ENCODE results near the gene CREB3L4. TPM values are rescaled to one million over a fixed set of nuclear protein-coding genes. Genes with fewer than 3 reads are reported as not detected.

Gene CREB3L4
- total and polyA plus RNA-seq, 2 of the 13 experiments (the other 11 are each of a cell fraction or from before 2014, with no cell fraction given) = 9.9 to 18.7 TPM

- Histone ChIP-seq H3K4me2 (ENCODE audit: low read depth, low read length) (peak overlapping the region; percentile 90), H2AFZ (ENCODE audit: low read length) (no peak overlapping the region), H3K9ac (ENCODE audit: insufficient read depth, low read depth, low read length) (peak overlapping the region; percentile 84), H3K79me2 (ENCODE audit: insufficient read depth, low read length) (peaks cover 45% of the 10 kb centered on the region), H4K20me1 (ENCODE audit: insufficient read depth, low read length) (peaks cover 26% of the 10 kb centered on the region), H3K36me3 (replicated peaks in 1 of 2; ENCODE audit: control insufficient read depth in 1 of 2, insufficient read depth in 2 of 2, low read length in 2 of 2) (peaks cover 0 to 3% of the 10 kb centered on the region in 2 experiments; a peak in 2 of 5 replicates), H3K27me3 (ENCODE audit: control insufficient read depth in 1 of 2, insufficient read depth in 2 of 2, low read length in 2 of 2) (no peaks in the 10 kb centered on the region; a peak in 2 of 5 replicates), H3K4me3 (replicated peaks in 1 of 3; ENCODE audit: insufficient read depth in 1 of 3, low read depth in 2 of 3, low read length in 3 of 3) (peak overlapping the region; percentile 74 to 80 (median 79)), H3K9me3 (ENCODE audit: low read length) (no peaks in the 10 kb centered on the region), H3K4me1 (ENCODE audit: insufficient read depth, low read length) (peaks cover 37% of the 10 kb centered on the region), H3K27ac (ENCODE audit: extremely low read length, insufficient read depth, low read length) (peak overlapping the region; percentile 83)
- no peak for FAIRE-seq
- BruUV-seq (replicated peaks) = TSS peak; percentile 53
- ATAC-seq = no peak
- intact Hi-C loops (cut with micrococcal nuclease; ENCODE audit: unreplicated experiment) = loop anchor here (5.0 kb wide), 1 partner anchor 36 kb away; the partner anchor contains the start of gene CRTC2
- in situ Hi-C loops (cut with HindIII; ENCODE audit: extremely low pct_ligation_motif_present, low pct_unique_long_range_greater_than_20kb) = no loop called here
- 6% methylated on average over 10 of the region's 10 CpGs for WGBS (ENCODE audit: low lambda C conversion rate)
- no peak for DNase-seq (ENCODE audit: low spot score)
- ChIA-PET CTCF (ENCODE audit: low intra/inter-chr PET ratio, low total read pairs) (no interaction called here), POLR2A (interaction anchor here (1.0 to 3.5 kb wide), 3 partner anchors 45 to 56 kb away, joined by 3 to 28 read pairs (median 17); partner anchors contain the start of genes CREB3L4 and JTB)
- TF ChIP-seq SKIL (CRISPR knock-in tag; IDR thresholded peaks at IDR 0.05; ENCODE audit: borderline replicate concordance) (no peak), BRD4 (CRISPR knock-in tag; IDR thresholded peaks at IDR 0.05) (no peak), KAT7 (CRISPR knock-in tag; IDR thresholded peaks at IDR 0.05; ENCODE audit: borderline replicate concordance) (no peak), NCOR1 (IDR thresholded peaks at IDR 0.05; ENCODE audit: borderline replicate concordance, low read length) (no peak), DBP (CRISPR knock-in tag; IDR thresholded peaks at IDR 0.05; ENCODE audit: not compliant biosample characterization) (no peak), PITX1 (CRISPR knock-in tag; IDR thresholded peaks at IDR 0.05) (no peak), REPIN1 (CRISPR knock-in tag; IDR thresholded peaks at IDR 0.05; ENCODE audit: borderline replicate concordance, low read depth) (0 out of 2 replicates have a peak, but pooled peaks have one; percentile 20), SALL1 (CRISPR knock-in tag; IDR thresholded peaks at IDR 0.05) (0 out of 2 replicates have a peak, but pooled peaks have one; percentile 15), ADNP (CRISPR knock-in tag; IDR thresholded peaks at IDR 0.05) (no peak), ZMAT5 (CRISPR knock-in tag; IDR thresholded peaks at IDR 0.05; ENCODE audit: borderline replicate concordance, low read depth) (no peak), ZBTB37 (CRISPR knock-in tag; IDR thresholded peaks at IDR 0.05) (no peak), MYC (CRISPR knock-in tag; IDR thresholded peaks at IDR 0.05; ENCODE audit: borderline replicate concordance) (no peak), JUNB (CRISPR knock-in tag; IDR thresholded peaks at IDR 0.05; ENCODE audit: borderline replicate concordance) (no peak), DPF2 (CRISPR knock-in tag; IDR thresholded peaks at IDR 0.05; ENCODE audit: borderline replicate concordance, low read depth) (no peak)
- TF ChIP-seq, protein P1, sequence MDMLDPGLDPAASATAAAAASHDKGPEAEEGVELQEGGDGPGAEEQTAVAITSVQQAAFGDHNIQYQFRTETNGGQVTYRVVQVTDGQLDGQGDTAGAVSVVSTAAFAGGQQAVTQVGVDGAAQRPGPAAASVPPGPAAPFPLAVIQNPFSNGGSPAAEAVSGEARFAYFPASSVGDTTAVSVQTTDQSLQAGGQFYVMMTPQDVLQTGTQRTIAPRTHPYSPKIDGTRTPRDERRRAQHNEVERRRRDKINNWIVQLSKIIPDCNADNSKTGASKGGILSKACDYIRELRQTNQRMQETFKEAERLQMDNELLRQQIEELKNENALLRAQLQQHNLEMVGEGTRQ (IDR thresholded peaks at IDR 0.05; ENCODE audit: low read depth, low read length) = peak; percentile 10; the same call in 1 of the 2 replicates
- TF ChIP-seq, protein P1 (CRISPR knock-in tag; IDR thresholded peaks at IDR 0.05; ENCODE audit: borderline replicate concordance) = no peak
Measured at GRCh38 chr1:153921803-153922075, 46.0 kb upstream of the CREB3L4 start.

Data from HepG2 (cell line).